MM.1S (cell line): ENCODE results near the gene LHFPL2.

Source experiments
- DNase-seq: peaks from one replicate; pipeline ENCODE4 v3.0.0-alpha.2; 2015
- H2AFZ ChIP-seq: fragments of 300-600 bp; sonication (generic); 2 replicates; pipeline ENCODE4 v1.6.0; 2016; ENCODE audit warnings: antibody characterized with exemption, low read length
- H3F3A ChIP-seq: fragments of 300-600 bp; sonication (generic); 2 replicates; pipeline ENCODE4 v1.6.1; 2016; ENCODE audit warnings: mild to moderate bottlenecking, antibody characterized with exemption, low read length, moderate library complexity, mixed read lengths; ENCODE audit not compliant: insufficient read depth
- H3K27ac ChIP-seq: fragments of 300-600 bp; sonication (generic); 2 replicates; pipeline ENCODE4 v1.5.1; 2016; ENCODE audit warnings: mild to moderate bottlenecking, low read length
- H3K27me3 ChIP-seq: fragments of 300-600 bp; sonication (generic); replicated peaks from 2 replicates; pipeline ENCODE4 v1.6.0; 2016; ENCODE audit warnings: low read length; ENCODE audit not compliant: insufficient read depth
- H3K36me3 ChIP-seq: fragments of 300-600 bp; sonication (generic); replicated peaks from 2 replicates; pipeline ENCODE4 v1.6.1; 2016; ENCODE audit warnings: mild to moderate bottlenecking, low read length, mixed read lengths; ENCODE audit not compliant: insufficient read depth
- H3K4me1 ChIP-seq: fragments of 300-600 bp; sonication (generic); 2 replicates; pipeline ENCODE4 v1.6.1; 2016; ENCODE audit warnings: low read length, mixed read lengths
- H3K4me2 ChIP-seq: fragments of 300-600 bp; sonication (generic); 2 replicates; pipeline ENCODE4 v1.6.0; 2016; ENCODE audit warnings: low read depth, low read length
- H3K4me3 ChIP-seq: fragments of 300-600 bp; sonication (generic); 2 replicates; pipeline ENCODE4 v1.5.1; 2016; ENCODE audit warnings: low read length, mixed read lengths
- H3K79me2 ChIP-seq: fragments of 300-600 bp; sonication (generic); 2 replicates; pipeline ENCODE4 v1.6.1; 2016; ENCODE audit warnings: mixed run types, low read length, mixed read lengths
- H3K9ac ChIP-seq: fragments of 300-600 bp; sonication (generic); 2 replicates; pipeline ENCODE4 v1.6.1; 2016; ENCODE audit warnings: low read length, mixed read lengths
- H3K9me2 ChIP-seq: fragments of 300-600 bp; sonication (generic); replicated peaks from 2 replicates; pipeline ENCODE4 v1.6.1; 2016; ENCODE audit warnings: mild to moderate bottlenecking, low read length, mixed read lengths; ENCODE audit not compliant: insufficient read depth
- H3K9me3 ChIP-seq: fragments of 300-600 bp; sonication (generic); replicated peaks from 2 replicates; pipeline ENCODE4 v1.6.1; 2016; ENCODE audit warnings: mild to moderate bottlenecking, low read length, mixed read lengths; ENCODE audit not compliant: insufficient read depth
- H4K20me1 ChIP-seq: fragments of 300-600 bp; sonication (generic); 2 replicates; pipeline ENCODE4 v1.6.1; 2016; ENCODE audit warnings: mild to moderate bottlenecking, low read length, moderate library complexity, mixed read lengths; ENCODE audit not compliant: insufficient read depth
- CTCF ChIP-seq: fragments of 300-600 bp; sonication (generic); IDR thresholded peaks from 2 replicates; pipeline ENCODE4 v1.5.1; 2016; ENCODE audit warnings: antibody characterized with exemption, low read length, mixed read lengths
- EZH2 ChIP-seq: fragments of 300-600 bp; sonication (generic); optimal IDR thresholded peaks from 2 replicates; pipeline ENCODE3; 2017; ENCODE audit warnings: low read depth, mild to moderate bottlenecking, antibody characterized with exemption, low read length, mixed read lengths
- EZH2phosphoT487 ChIP-seq: fragments of 300-600 bp; sonication (generic); IDR thresholded peaks from 2 replicates; pipeline ENCODE4 v1.6.1; 2018; ENCODE audit warnings: antibody characterized with exemption, low read length

Gene LHFPL2

GRCh38 chr5:78527925-78528324 is 120.6 kb downstream of the LHFPL2 start:
- Histone ChIP-seq H3K4me2 (no peak overlapping the region), H3K9ac (no peak overlapping the region), H2AFZ (no peak overlapping the region)

GRCh38 chr5:78527054-78527859 is 121.3 kb downstream of the LHFPL2 start:
- no peak overlapping the region for H3K4me3 ChIP-seq
- no peaks in the 10 kb centered on the region for H3K9me2 ChIP-seq
- no peaks in the 10 kb centered on the region for H3K4me1 ChIP-seq
- H3K27ac ChIP-seq = no peak overlapping the region
- H3K9ac ChIP-seq = no peak overlapping the region
- H3K9me3 ChIP-seq = no peaks in the 10 kb centered on the region
- H3K4me2 ChIP-seq = no peak overlapping the region
- no peak overlapping the region for H2AFZ ChIP-seq
- TF ChIP-seq EZH2 (no peak), CTCF (no peak), EZH2phosphoT487 (no peak)
- no peaks in the 10 kb centered on the region for H3K36me3 ChIP-seq
- H3K27me3 ChIP-seq = no peaks in the 10 kb centered on the region
- H4K20me1 ChIP-seq = no peaks in the 10 kb centered on the region
- H3F3A ChIP-seq = no peaks in the 10 kb centered on the region
- no peaks in the 10 kb centered on the region for H3K79me2 ChIP-seq
- no peak for DNase-seq

More at GRCh38 chr5:78527925-78528324, 120.6 kb downstream of the LHFPL2 start:
- no peaks in the 10 kb centered on the region for H3K9me2 ChIP-seq
- H3K4me3 ChIP-seq = no peak overlapping the region
- H3K79me2 ChIP-seq = no peaks in the 10 kb centered on the region
- H3K9me3 ChIP-seq = no peaks in the 10 kb centered on the region
- H3K4me1 ChIP-seq = no peaks in the 10 kb centered on the region
- DNase-seq = no peak
- H3K27ac ChIP-seq = no peak overlapping the region
- no peaks in the 10 kb centered on the region for H3F3A ChIP-seq
- H3K36me3 ChIP-seq = no peaks in the 10 kb centered on the region
- no peaks in the 10 kb centered on the region for H4K20me1 ChIP-seq
- no peaks in the 10 kb centered on the region for H3K27me3 ChIP-seq
- TF ChIP-seq EZH2phosphoT487 (no peak), CTCF (no peak), EZH2 (no peak)

GRCh38 chr5:78526049-78526525 is 122.5 kb downstream of the LHFPL2 start:
- Histone ChIP-seq H3K79me2 (no peaks in the 10 kb centered on the region), H3K4me1 (no peaks in the 10 kb centered on the region), H2AFZ (no peak overlapping the region), H4K20me1 (no peaks in the 10 kb centered on the region), H3F3A (no peaks in the 10 kb centered on the region), H3K4me2 (no peak overlapping the region), H3K36me3 (no peaks in the 10 kb centered on the region), H3K27me3 (no peaks in the 10 kb centered on the region), H3K9me2 (no peaks in the 10 kb centered on the region), H3K4me3 (no peak overlapping the region), H3K9ac (no peak overlapping the region), H3K27ac (no peak overlapping the region), H3K9me3 (no peaks in the 10 kb centered on the region)
- TF ChIP-seq EZH2phosphoT487 (no peak), EZH2 (no peak), CTCF (no peak)
- no peak for DNase-seq
